Measurements from ENCODE around the gene LIPG. TPM values are rescaled to one million over a fixed set of nuclear protein-coding genes. Genes with fewer than 3 reads are reported as not detected.

The LIPG gene
- total RNA-seq, 1 experiment from 2014 or later: 8.4 TPM

DNA sequence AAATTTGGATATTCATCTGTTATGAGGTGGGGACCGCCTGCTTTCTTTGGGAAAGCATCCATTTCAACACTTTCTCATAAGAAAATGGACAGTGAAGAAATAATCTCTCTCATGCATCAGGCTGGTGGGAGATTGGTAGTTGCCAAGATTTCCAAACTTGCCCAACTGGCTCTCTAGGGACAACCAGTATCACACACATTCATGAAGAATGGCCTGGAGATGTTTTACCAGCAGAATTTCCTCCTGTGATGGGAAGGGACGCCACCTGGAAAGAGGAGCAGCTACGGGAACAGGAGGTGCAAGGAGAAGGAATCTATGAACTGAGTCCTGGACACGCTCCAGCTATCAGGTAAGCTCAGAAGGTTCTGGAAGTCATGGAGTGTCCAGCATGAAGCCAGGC lies 39.4 kb downstream of the LIPG start:
- TF ChIP-seq EZH2 (IDR thresholded peaks at IDR 0.05; ENCODE audit: borderline replicate concordance, low read depth, low read length, poor library complexity, severe bottlenecking) (no peak), CTCF (conservative IDR thresholded peaks at IDR 0.05; ENCODE audit: low read depth, low read length) (no peak)
- no TSS peak for BruUV-seq (replicated peaks)

DNA sequence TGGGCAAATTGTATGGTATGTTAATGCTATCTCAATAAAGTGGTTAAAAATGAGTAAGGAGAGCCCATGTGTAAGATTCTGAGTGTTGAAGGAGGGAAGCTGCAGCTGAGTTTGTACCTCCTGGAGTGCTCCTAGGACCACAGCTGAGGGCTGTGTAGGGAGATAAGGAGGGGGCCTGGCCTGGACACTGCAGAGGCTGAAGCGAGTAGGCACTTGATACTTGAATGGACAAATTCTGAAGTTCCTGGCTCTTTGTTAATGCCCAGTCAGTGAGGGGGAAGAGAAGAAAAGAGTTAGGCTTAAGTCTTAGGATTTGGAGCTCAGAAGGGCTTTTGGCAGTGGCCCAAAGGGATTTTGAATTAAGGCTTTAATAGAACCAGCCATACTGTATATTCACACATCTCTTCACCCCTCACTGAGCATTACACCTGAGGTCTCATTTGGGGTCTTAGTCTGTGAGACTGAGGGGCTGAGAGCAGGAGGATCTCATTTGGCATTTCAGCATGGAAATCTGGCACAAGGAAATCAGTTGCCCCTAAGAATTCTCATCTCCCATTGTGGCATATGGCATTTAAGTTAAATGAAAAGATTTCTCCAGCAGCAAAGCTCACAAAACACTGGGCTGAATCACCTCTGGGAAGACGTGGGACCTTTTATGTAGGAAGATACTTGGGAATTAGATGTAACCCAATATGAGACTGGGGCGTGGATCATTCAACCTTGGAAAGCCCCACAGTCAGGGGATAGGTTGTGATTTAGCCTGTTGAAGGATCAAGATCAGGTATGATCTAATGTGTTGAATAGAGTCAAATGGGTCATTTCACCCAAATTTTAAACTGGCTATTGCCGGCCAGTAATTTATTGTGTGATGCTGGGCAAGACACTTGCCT lies 46.8 kb downstream of the LIPG start:
- Histone ChIP-seq H3K36me3 (ENCODE audit: insufficient read depth, low read length, poor library complexity, severe bottlenecking) (no peaks in the 10 kb centered on the region), H3K4me1 (ENCODE audit: insufficient read depth, low read length, poor library complexity, severe bottlenecking) (peaks cover 6% of the 10 kb centered on the region), H3K9me3 (ENCODE audit: low read depth, low read length, poor library complexity, severe bottlenecking) (peaks cover 6% of the 10 kb centered on the region), H3K4me3 (ENCODE audit: low read depth, low read length, poor library complexity, severe bottlenecking) (no peak overlapping the region), H3K27ac (ENCODE audit: low read depth, low read length, poor library complexity, severe bottlenecking) (no peak overlapping the region), H3K27me3 (replicated peaks; ENCODE audit: insufficient read depth, low read depth, low read length, poor library complexity) (no peaks in the 10 kb centered on the region)
- no peak for TF ChIP-seq CTCF (conservative IDR thresholded peaks at IDR 0.05; ENCODE audit: low read depth, low read length)
- TF ChIP-seq EZH2 (IDR thresholded peaks at IDR 0.05; ENCODE audit: borderline replicate concordance, low read depth, low read length, poor library complexity, severe bottlenecking): no peak
- intact Hi-C loops (cut with micrococcal nuclease; ENCODE audit: unreplicated experiment): no loop called here
- no peak for DNase-seq (ENCODE audit: low spot score)
- no TSS peak for BruUV-seq (replicated peaks)
- CTCF ChIA-PET: no interaction called here
- POLR2A ChIA-PET (ENCODE audit: low non-redundant PET): no interaction called here

More for the DNA sequence above, 39.4 kb downstream of the LIPG start:
- DNase-seq (ENCODE audit: low spot score): no peak
- no peaks in the 10 kb centered on the region for H3K27me3 ChIP-seq (replicated peaks; ENCODE audit: insufficient read depth, low read depth, low read length, poor library complexity)
- peaks cover 6% of the 10 kb centered on the region for H3K9me3 ChIP-seq (ENCODE audit: low read depth, low read length, poor library complexity, severe bottlenecking)
- no peak overlapping the region for H3K4me3 ChIP-seq (ENCODE audit: low read depth, low read length, poor library complexity, severe bottlenecking)
- H3K4me1 ChIP-seq (ENCODE audit: insufficient read depth, low read length, poor library complexity, severe bottlenecking): no peaks in the 10 kb centered on the region
- intact Hi-C loops (cut with micrococcal nuclease; ENCODE audit: unreplicated experiment): no loop called here
- H3K36me3 ChIP-seq (ENCODE audit: insufficient read depth, low read length, poor library complexity, severe bottlenecking): no peaks in the 10 kb centered on the region
- H3K27ac ChIP-seq (ENCODE audit: low read depth, low read length, poor library complexity, severe bottlenecking): no peak overlapping the region
- ChIA-PET POLR2A (ENCODE audit: low non-redundant PET) (no interaction called here), CTCF (no interaction called here)

GRCh38 chr18:49609256-49610021 lies 47.6 kb downstream of the LIPG start:
- no TSS peak for BruUV-seq (replicated peaks)
- DNase-seq (ENCODE audit: low spot score): no peak
- TF ChIP-seq EZH2 (IDR thresholded peaks at IDR 0.05; ENCODE audit: borderline replicate concordance, low read depth, low read length, poor library complexity, severe bottlenecking) (no peak), CTCF (conservative IDR thresholded peaks at IDR 0.05; ENCODE audit: low read depth, low read length) (no peak)
- H3K4me1 ChIP-seq (ENCODE audit: insufficient read depth, low read length, poor library complexity, severe bottlenecking): peaks cover 13% of the 10 kb centered on the region
- CTCF ChIA-PET: no interaction called here
- H3K9me3 ChIP-seq (ENCODE audit: low read depth, low read length, poor library complexity, severe bottlenecking): peaks cover 6% of the 10 kb centered on the region
- no peak overlapping the region for H3K4me3 ChIP-seq (ENCODE audit: low read depth, low read length, poor library complexity, severe bottlenecking)
- POLR2A ChIA-PET (ENCODE audit: low non-redundant PET): no interaction called here
- no peaks in the 10 kb centered on the region for H3K36me3 ChIP-seq (ENCODE audit: insufficient read depth, low read length, poor library complexity, severe bottlenecking)
- no peaks in the 10 kb centered on the region for H3K27me3 ChIP-seq (replicated peaks; ENCODE audit: insufficient read depth, low read depth, low read length, poor library complexity)
- no peak overlapping the region for H3K27ac ChIP-seq (ENCODE audit: low read depth, low read length, poor library complexity, severe bottlenecking)
- intact Hi-C loops (cut with micrococcal nuclease; ENCODE audit: unreplicated experiment): no loop called here
